ENCODE data around the gene ASIC4. TPM values are rescaled to one million over a fixed set of nuclear protein-coding genes. Genes with fewer than 3 reads are reported as not detected.
A peak's percentile ranks its signal among the peaks of the same experiment; 100 is the strongest.

Gene ASIC4
- total and polyA plus RNA-seq, 7 experiments from 2014 or later: 0.12 to 0.49 (median 0.17) TPM; not detected in 3

GRCh38 chr2:219537657-219538488 lies 23.6 kb downstream of the ASIC4 start:
- H3K27ac ChIP-seq (ENCODE audit: low read depth, low read length): no peak overlapping the region
- POLR2A ChIA-PET: interaction anchor here (0.7 kb wide), 1 partner anchor 558 kb away, joined by 3 read pairs; no protein-coding TSS in a partner anchor

GRCh38 chr2:219538504-219538951 lies 24.2 kb downstream of the ASIC4 start:
- Mint-ChIP-seq H3K27me3 (no peaks in the 10 kb centered on the region), H3K36me3 (peaks cover 0 to 4% (median 0%) of the 10 kb centered on the region in 5 donors), H3K4me3 (no peak overlapping the region), H3K27ac (no peak overlapping the region), H3K9me3 (no peaks in the 10 kb centered on the region), H3K4me1 (peaks cover 8 to 20% (median 12%) of the 10 kb centered on the region in 7 donors)
- intact Hi-C loops (cut with micrococcal nuclease): no loop called here
- CTCF ChIA-PET: interaction anchor here (0.6 to 1.2 kb wide), 3 partner anchors 8 to 148 kb away, joined by 3 to 4 read pairs (median 4); no protein-coding TSS in a partner anchor
- ATAC-seq: no peak
- Histone ChIP-seq H3K27ac (ENCODE audit: low read depth, low read length) (no peak overlapping the region), H3K4me1 (ENCODE audit: control insufficient read depth in 2 of 2, insufficient read depth in 2 of 2, low read length in 2 of 2) (peaks cover 10 to 12% of the 10 kb centered on the region in 2 donors), H3K9me3 (ENCODE audit: control insufficient read depth in 2 of 3, low read length in 3 of 3) (no peaks in the 10 kb centered on the region), H3K4me3 (ENCODE audit: low read length) (no peak overlapping the region), H3K27me3 (ENCODE audit: control insufficient read depth in 2 of 2, insufficient read depth in 2 of 2, low read length in 2 of 2) (no peaks in the 10 kb centered on the region), H3K36me3 (ENCODE audit: control insufficient read depth in 2 of 3, insufficient read depth in 3 of 3, low read length in 3 of 3) (no peaks in the 10 kb centered on the region)
- POLR2A ChIA-PET: interaction anchor here (0.7 kb wide), 1 partner anchor 559 kb away, joined by 3 read pairs; no protein-coding TSS in a partner anchor
- no peak for DNase-seq

More at GRCh38 chr2:219537657-219538488, 23.6 kb downstream of the ASIC4 start:
- intact Hi-C loops (cut with micrococcal nuclease): no loop called here
- Mint-ChIP-seq H3K9me3 (no peaks in the 10 kb centered on the region), H3K4me3 (no peak overlapping the region), H3K27me3 (no peaks in the 10 kb centered on the region), H3K4me1 (peaks cover 8 to 19% (median 12%) of the 10 kb centered on the region in 7 donors), H3K36me3 (peaks cover 0 to 4% (median 0%) of the 10 kb centered on the region in 5 donors), H3K27ac (no peak overlapping the region)
- no peak overlapping the region for H3K4me3 ChIP-seq (ENCODE audit: low read length)
- no peaks in the 10 kb centered on the region for H3K36me3 ChIP-seq (ENCODE audit: control insufficient read depth in 2 of 3, insufficient read depth in 3 of 3, low read length in 3 of 3)
- H3K27me3 ChIP-seq (ENCODE audit: control insufficient read depth in 2 of 2, insufficient read depth in 2 of 2, low read length in 2 of 2): no peaks in the 10 kb centered on the region
- H3K9me3 ChIP-seq (ENCODE audit: control insufficient read depth in 2 of 3, low read length in 3 of 3): no peaks in the 10 kb centered on the region
- CTCF ChIA-PET: interaction anchor here (0.7 to 1.0 kb wide), 2 partner anchors 22 to 78 kb away, joined by 3 to 4 read pairs; no protein-coding TSS in a partner anchor
- peaks cover 10 to 12% of the 10 kb centered on the region in 2 donors for H3K4me1 ChIP-seq (ENCODE audit: control insufficient read depth in 2 of 2, insufficient read depth in 2 of 2, low read length in 2 of 2)
- no peak for ATAC-seq
- DNase-seq: no peak

GRCh38 chr2:219538956-219539788 lies 24.9 kb downstream of the ASIC4 start:
- no peak for ATAC-seq
- Mint-ChIP-seq H3K27ac (no peak overlapping the region), H3K4me3 (no peak overlapping the region), H3K36me3 (peaks cover 0 to 4% (median 0%) of the 10 kb centered on the region in 5 donors), H3K27me3 (peaks cover 0 to 1% (median 0%) of the 10 kb centered on the region in 5 donors), H3K9me3 (no peaks in the 10 kb centered on the region), H3K4me1 (peaks cover 9 to 21% (median 14%) of the 10 kb centered on the region in 7 donors)
- no peaks in the 10 kb centered on the region for H3K9me3 ChIP-seq (ENCODE audit: control insufficient read depth in 2 of 3, low read length in 3 of 3)
- no peak for DNase-seq
- H3K4me3 ChIP-seq (ENCODE audit: low read length): no peak overlapping the region
- intact Hi-C loops (cut with micrococcal nuclease): no loop called here
- no peaks in the 10 kb centered on the region for H3K36me3 ChIP-seq (ENCODE audit: control insufficient read depth in 2 of 3, insufficient read depth in 3 of 3, low read length in 3 of 3)
- no peak overlapping the region for H3K27ac ChIP-seq (ENCODE audit: low read depth, low read length)
- POLR2A ChIA-PET: no interaction called here
- H3K27me3 ChIP-seq (ENCODE audit: control insufficient read depth in 2 of 2, insufficient read depth in 2 of 2, low read length in 2 of 2): no peaks in the 10 kb centered on the region
- CTCF ChIA-PET: interaction anchor here (0.6 to 6.2 kb wide), 6 partner anchors 9 to 149 kb away, joined by 3 to 47 read pairs (median 4); no protein-coding TSS in a partner anchor
- peaks cover 10 to 12% of the 10 kb centered on the region in 2 donors for H3K4me1 ChIP-seq (ENCODE audit: control insufficient read depth in 2 of 2, insufficient read depth in 2 of 2, low read length in 2 of 2)

- Mint-ChIP-seq H3K27ac (no peak overlapping the region), H3K4me3 (no peak overlapping the region), H3K36me3 (peaks cover 0 to 4% (median 0%) of the 10 kb centered on the region in 5 donors), H3K27me3 (peaks cover 0 to 10% (median 0%) of the 10 kb centered on the region in 5 donors), H3K4me1 (peaks cover 18 to 30% (median 22%) of the 10 kb centered on the region in 7 donors), H3K9me3 (peaks cover 0 to 3% (median 0%) of the 10 kb centered on the region in 11 donors)
- H3K27ac ChIP-seq (ENCODE audit: low read depth, low read length): no peak overlapping the region
- H3K9me3 ChIP-seq (ENCODE audit: control insufficient read depth in 2 of 3, low read length in 3 of 3): no peaks in the 10 kb centered on the region
- POLR2A ChIA-PET: no interaction called here
- peaks cover 10 to 12% of the 10 kb centered on the region in 2 donors for H3K4me1 ChIP-seq (ENCODE audit: control insufficient read depth in 2 of 2, insufficient read depth in 2 of 2, low read length in 2 of 2)
- no peaks in the 10 kb centered on the region for H3K36me3 ChIP-seq (ENCODE audit: control insufficient read depth in 2 of 3, insufficient read depth in 3 of 3, low read length in 3 of 3)
- no peak for ATAC-seq
- no peaks in the 10 kb centered on the region for H3K27me3 ChIP-seq (ENCODE audit: control insufficient read depth in 2 of 2, insufficient read depth in 2 of 2, low read length in 2 of 2)
- H3K4me3 ChIP-seq (ENCODE audit: low read length): no peak overlapping the region
- DNase-seq: no peak
- intact Hi-C loops (cut with micrococcal nuclease): loop anchor here (2.0 to 5.0 kb wide), 9 partner anchors 248 to 1928 kb away; partner anchors contain the start of genes CNOT9 (in 1 of the 2), CTDSP1 (in 1 of the 2), DNAJB2 (in 1 of the 2) and NHEJ1 (in 1 of the 2)
- CTCF ChIA-PET: interaction anchor here (1.1 to 6.2 kb wide), 12 partner anchors 10 to 150 kb away, joined by 3 to 47 read pairs (median 4); partner anchors contain the start of gene STK11IP
Measured at GRCh38 chr2:219539926-219540678, 25.8 kb downstream of the ASIC4 start.

- peak overlapping the region in 1 of 9 donors; percentile 56 for H3K27ac Mint-ChIP-seq
- H3K9me3 Mint-ChIP-seq: peaks cover 0 to 3% (median 0%) of the 10 kb centered on the region in 11 donors
- intact Hi-C loops (cut with micrococcal nuclease): loop anchor here (1.0 to 5.0 kb wide), 13 partner anchors 19 to 1929 kb away; partner anchors contain the start of genes ANKZF1 (in 1 of the 2), ATG9A (in 1 of the 2), CNOT9 (in 1 of the 2) and CTDSP1 (in 1 of the 2)
- H3K4me1 ChIP-seq (ENCODE audit: control insufficient read depth in 2 of 2, insufficient read depth in 2 of 2, low read length in 2 of 2): peaks cover 10 to 12% of the 10 kb centered on the region in 2 donors
- ATAC-seq (no peak), DNase-seq (no peak)
- POLR2A ChIA-PET: interaction anchor here (1.6 kb wide), 1 partner anchor 42 kb away, joined by 4 read pairs; the partner anchor contains the start of gene GMPPA
- H3K27me3 Mint-ChIP-seq: peaks cover 0 to 13% (median under 1%) of the 10 kb centered on the region in 5 donors
- CTCF ChIA-PET: interaction anchor here (0.7 to 6.2 kb wide), 18 partner anchors 10 to 496 kb away, joined by 3 to 47 read pairs (median 4); partner anchors contain the start of genes CNPPD1 and STK11IP
- peaks cover 0 to 4% (median 0%) of the 10 kb centered on the region in 5 donors for H3K36me3 Mint-ChIP-seq
- no peak overlapping the region for H3K4me3 ChIP-seq (ENCODE audit: low read length)
- H3K4me3 Mint-ChIP-seq: peak overlapping the region; percentile 12 to 95 (median 83)
- peaks cover 18 to 30% (median 22%) of the 10 kb centered on the region in 7 donors for H3K4me1 Mint-ChIP-seq
- no peaks in the 10 kb centered on the region for H3K36me3 ChIP-seq (ENCODE audit: control insufficient read depth in 2 of 3, insufficient read depth in 3 of 3, low read length in 3 of 3)
- H3K27me3 ChIP-seq (ENCODE audit: control insufficient read depth in 2 of 2, insufficient read depth in 2 of 2, low read length in 2 of 2): no peaks in the 10 kb centered on the region
- H3K9me3 ChIP-seq (ENCODE audit: control insufficient read depth in 2 of 3, low read length in 3 of 3): no peaks in the 10 kb centered on the region
- H3K27ac ChIP-seq (ENCODE audit: low read depth, low read length): no peak overlapping the region
Measured at GRCh38 chr2:219540784-219541504, 26.7 kb downstream of the ASIC4 start.

All from naive thymus-derived CD4-positive, alpha-beta T cell (primary cell).